ENCODE data around the gene SND1.
A peak's percentile ranks its signal among the peaks of the same experiment; 100 is the strongest.
"Not testable (repeated sequence)": the region's sequence is repeated elsewhere in the genome, so short reads cannot be mapped to it uniquely, and the experiment has no call there.

The SND1 gene

GRCh38 chr7:127892488-127893314 lies 240.7 kb downstream of the SND1 start:
- DNase-seq: no peak

- no peak for DNase-seq
Measured at GRCh38 chr7:127893547-127893946, 241.6 kb downstream of the SND1 start.

- no peak for DNase-seq
Measured at GRCh38 chr7:127894588-127894987, 242.6 kb downstream of the SND1 start.

DNA sequence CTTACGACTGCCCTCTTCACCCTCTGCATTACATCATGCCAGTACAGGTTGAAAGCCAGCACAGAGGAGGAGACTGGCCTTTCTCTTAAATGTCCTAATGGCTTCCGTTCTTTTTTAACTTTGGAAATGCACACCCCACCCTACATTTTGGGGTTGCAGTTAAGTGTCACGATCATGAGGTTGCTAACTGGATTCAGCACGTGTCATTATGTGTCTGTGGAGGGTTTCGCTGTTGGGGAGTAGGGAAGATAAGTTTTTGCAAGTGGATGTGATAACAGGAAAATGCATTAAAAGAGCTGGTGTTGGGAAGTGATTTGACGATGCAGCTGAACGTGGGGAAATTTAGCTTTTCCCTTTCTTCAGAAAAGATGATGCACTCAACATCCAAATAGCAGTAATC lies 243.4 kb downstream of the SND1 start:
- no peak for DNase-seq

DNA sequence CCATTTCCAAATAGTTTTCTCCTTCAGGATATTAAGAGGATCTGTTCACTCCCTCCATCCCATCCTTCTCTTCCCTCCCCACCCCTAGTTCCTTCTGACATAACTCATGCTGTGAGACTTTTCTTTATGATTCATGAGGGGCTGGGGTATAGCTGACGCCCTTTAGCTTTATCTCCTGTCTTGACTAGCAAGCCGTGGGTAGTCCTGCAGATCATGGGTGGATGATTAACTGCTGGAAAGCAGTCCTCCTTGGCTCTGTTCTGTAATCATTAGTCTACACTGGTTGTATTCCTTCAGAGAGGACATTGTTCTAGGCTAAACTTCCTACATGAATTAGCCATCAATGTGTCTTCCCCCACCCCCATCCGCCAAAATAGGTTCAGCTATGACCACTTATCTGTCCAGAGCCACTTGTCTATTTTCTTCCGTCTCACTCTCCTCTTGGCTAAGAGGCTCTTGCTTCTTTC lies 243.9 kb downstream of the SND1 start:
- no peak for DNase-seq

DNA sequence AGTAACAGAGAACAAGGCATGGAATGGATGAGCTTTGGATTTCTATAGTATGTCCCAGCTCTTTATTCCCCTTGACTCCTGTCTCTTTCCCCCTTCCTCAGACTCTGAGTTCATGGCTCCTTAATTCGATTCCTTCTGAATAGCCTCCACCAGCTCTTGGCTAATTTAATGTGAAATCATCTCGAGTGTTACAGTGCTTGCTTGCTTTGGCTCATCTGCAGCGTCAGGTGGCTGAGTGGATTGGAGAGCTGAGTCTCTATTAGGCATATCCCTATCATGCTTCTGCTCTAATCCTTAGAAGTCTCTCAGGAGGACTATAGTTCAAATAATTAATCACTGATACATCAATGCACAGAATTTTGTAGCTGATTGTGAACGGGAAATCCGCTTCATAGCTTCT lies 244.7 kb downstream of the SND1 start:
- DNase-seq: no peak

GRCh38 chr7:127897704-127898454 lies 245.9 kb downstream of the SND1 start:
- peak in 2 of 5 experiments; percentile 2 to 72 for DNase-seq

GRCh38 chr7:127899411-127899810 lies 247.4 kb downstream of the SND1 start:
- no peak for DNase-seq

GRCh38 chr7:127900141-127900540 lies 248.1 kb downstream of the SND1 start:
- no peak for DNase-seq

DNA sequence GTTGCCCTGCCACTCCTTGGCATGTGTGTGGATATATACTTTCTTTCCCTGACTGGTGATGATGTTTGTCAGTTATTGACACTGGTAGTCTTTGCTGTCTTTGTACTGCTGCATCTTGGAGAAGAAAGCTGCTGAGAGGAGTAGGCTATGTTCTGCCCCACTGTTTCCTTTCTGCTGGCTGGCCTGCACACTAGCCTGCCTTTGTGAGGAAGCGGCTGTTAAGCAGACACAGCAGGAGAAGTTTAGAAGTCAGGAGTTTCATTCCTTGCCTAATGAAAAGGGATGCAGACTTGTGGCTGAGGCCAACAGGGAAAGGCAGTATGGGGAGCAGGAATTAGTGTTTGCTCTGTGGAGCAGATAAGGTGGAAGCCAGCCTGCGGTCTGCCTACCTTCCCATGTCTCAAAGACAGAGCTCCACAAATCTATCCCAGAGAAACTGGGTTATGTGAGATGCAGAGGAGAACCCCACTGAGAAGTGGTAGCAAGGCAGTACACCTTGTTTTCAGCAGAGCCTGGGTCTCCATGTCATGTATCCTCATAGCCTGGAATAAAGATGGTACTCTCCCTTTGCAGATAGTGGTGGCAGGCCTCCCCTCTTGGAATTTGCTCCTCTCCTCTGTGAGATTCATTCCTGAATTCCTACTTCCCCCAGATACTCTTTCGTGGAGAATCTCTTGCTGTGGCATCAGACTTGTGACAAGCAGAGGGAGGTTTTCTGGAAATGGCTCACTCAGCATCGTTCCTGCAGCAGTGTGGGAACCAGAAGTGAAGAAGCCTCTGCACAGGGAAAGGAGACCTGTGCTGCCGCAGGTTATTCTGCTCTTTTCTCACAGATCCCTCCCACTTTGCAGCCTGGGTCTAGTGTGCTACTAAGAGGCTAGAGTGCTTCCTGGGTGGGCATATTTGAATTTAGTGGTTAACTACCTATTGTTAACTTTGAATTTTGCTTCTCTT lies 249.0 kb downstream of the SND1 start:
- DNase-seq: no peak

DNA sequence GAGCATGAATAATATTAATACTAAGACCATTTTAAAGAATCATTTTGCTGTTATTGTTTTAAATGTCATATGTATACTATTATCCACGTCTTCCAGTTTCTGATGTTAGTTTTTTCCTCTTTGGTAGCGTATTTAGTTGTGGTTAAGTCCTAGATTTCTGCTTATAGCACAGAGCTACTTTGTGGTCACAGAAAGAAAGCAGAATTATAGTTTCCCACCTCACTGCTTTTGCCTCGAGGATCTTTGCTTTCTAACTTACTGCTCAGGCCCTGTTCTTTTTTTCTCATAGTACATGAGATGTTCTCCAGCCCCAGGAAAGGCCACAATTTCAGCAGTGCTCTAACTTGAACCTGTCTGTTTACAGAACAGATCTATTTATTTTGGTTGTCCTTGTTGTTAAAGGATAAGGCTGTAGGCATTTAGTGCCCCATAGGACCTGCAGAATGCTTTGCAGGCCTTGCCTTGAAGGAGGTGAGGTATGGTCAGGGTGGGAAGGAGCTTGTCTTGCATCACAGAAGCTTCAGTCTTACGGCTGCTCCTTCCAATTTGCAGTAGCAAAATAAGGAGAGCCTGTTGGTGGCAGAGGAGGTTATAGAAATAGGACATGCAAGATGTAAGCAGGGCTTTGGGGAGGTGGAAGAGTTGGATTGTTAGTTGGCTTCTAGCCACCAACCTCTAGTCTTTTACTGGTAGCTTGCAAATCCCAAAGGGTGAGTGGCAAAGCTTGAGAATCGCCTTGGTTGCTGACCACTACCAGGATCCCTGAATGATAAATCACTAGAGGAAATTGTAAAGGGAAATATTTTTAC lies 250.1 kb downstream of the SND1 start:
- DNase-seq: no peak

DNA sequence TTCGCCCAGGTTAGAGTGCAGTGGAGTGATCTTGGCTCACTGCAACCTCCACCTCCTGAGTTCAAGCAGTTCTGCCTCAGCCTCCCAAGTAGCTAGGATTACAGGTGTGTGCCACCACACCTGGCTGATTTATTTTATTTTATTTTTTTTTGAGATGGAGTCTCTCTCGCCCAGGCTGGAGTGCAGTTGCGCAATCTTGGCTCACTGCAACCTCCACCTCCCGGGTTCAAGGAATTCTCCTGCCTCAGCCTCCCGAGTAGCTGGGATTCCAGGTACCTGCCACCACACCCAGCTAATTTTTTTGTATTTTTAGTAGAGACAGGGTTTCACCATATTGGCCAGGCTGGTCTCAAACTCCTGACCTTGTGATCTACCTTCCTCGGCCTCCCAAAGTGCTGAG lies 250.8 kb downstream of the SND1 start:
- DNase-seq: not testable (repeated sequence)

GRCh38 chr7:127903892-127904669 lies 252.1 kb downstream of the SND1 start:
- DNase-seq: no peak

DNA sequence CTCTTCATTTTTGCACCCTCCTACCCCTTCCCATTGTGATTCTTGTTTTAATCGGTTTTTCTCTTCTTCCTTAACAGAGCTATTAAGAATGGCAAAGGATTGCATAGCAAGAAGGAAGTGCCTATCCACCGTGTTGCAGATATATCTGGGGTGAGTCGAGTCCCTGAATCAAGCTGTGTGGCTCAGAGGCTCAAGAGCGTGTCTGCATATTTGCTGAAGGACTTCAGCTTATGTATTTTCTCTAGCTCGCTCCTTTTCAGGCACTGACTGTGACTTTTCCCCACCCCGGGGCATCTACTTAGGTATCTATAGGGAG lies 252.6 kb downstream of the SND1 start:
- no peak for DNase-seq

GRCh38 chr7:127905021-127905420 lies 253.0 kb downstream of the SND1 start:
- no peak for DNase-seq

DNA sequence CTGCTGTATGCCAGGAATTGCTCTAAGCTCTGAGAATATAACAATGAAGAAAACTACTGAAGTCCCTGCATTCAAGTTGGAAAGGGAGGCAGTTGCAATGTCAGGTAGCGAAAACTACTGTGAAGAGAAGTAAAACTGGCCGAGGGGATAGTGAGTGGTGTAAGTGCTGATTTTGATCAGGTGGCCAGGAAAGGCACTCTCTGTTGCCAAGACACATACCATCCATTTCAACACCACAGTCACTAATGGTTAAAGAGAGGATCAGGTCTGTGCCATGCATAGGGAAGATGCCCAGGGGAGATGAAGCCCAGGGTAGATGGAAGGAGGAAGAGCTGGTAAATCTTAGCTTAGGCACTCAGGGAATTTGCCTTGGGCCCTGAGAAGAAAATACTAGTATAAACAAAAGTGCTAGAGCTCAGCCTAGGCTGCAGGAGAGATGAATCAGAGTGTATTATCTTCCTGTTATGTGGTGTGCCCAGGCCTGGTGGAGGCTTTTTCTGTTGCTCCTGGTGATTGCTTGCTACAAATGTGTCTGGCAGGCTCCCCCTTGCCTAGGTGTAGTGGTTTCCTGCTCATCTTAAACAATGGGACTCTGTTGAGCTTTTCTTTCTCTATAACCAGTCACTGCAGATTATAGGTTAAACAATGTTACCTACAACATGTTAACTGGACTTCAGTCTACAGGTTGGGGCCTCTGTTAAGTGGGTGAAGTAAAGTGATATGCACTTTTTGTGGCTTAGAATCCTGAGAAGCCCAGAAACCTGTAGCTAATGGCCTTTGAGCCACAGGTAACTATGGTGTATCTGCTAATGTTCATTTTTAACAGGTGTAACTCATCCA lies 253.7 kb downstream of the SND1 start:
- peak in 1 of 5 experiments; percentile 70 for DNase-seq

GRCh38 chr7:127907110-127908040 lies 255.4 kb downstream of the SND1 start:
- DNase-seq: peak in 1 of 5 experiments; percentile 20

- peak in 1 of 5 experiments; percentile 43 for DNase-seq
Measured at GRCh38 chr7:127908430-127909258, 256.6 kb downstream of the SND1 start.

Data from T-helper 2 cell (primary cell).